ENCODE data around the gene ABCD3. TPM values are rescaled to one million over a fixed set of nuclear protein-coding genes. Genes with fewer than 3 reads are reported as not detected.
A peak's percentile ranks its signal among the peaks of the same experiment; 100 is the strongest.

The ABCD3 gene
- total and polyA plus RNA-seq, 2 of the 13 experiments (the other 11 are each of a cell fraction or from before 2014, with no cell fraction given), result 27.5 to 166 TPM

GRCh38 chr1:94417978-94418663 is at the start of gene ABCD3 (continued):
- peak; percentile 40 to 79; a peak in 3 of 4 replicates for TF ChIP-seq HMGXB4 (CRISPR knock-in tag; IDR thresholded peaks at IDR 0.05; ENCODE audit: borderline replicate concordance in 1 of 2, low read depth in 1 of 2)
- TF ChIP-seq ZNF703 (CRISPR knock-in tag; IDR thresholded peaks at IDR 0.05; ENCODE audit: borderline replicate concordance), result no peak
- TF ChIP-seq SIX1 (CRISPR knock-in tag; IDR thresholded peaks at IDR 0.05; ENCODE audit: borderline replicate concordance), result peak; percentile 17; the same call in 1 of the 2 replicates
- no peak; the same call in 1 of the 2 replicates for TF ChIP-seq ZNF225 (CRISPR knock-in tag; IDR thresholded peaks at IDR 0.05)
- TF ChIP-seq HNF4A (CRISPR knock-in tag; IDR thresholded peaks at IDR 0.05), result peak; percentile 85
- TF ChIP-seq ZNF713 (CRISPR knock-in tag; IDR thresholded peaks at IDR 0.05), result no peak
- TF ChIP-seq ZBTB21 (CRISPR knock-in tag; IDR thresholded peaks at IDR 0.05), result no peak
- TF ChIP-seq ZKSCAN1 (IDR thresholded peaks at IDR 0.05; ENCODE audit: low read length), result no peak
- TF ChIP-seq ZNF318 (CRISPR knock-in tag; IDR thresholded peaks at IDR 0.05), result 0 out of 2 replicates have a peak, but pooled peaks have one; percentile 78
- no peak for TF ChIP-seq ZNF562 (CRISPR knock-in tag; IDR thresholded peaks at IDR 0.05; ENCODE audit: borderline replicate concordance)
- peak; percentile 85; the same call in 1 of the 2 replicates for TF ChIP-seq SIN3A (IDR thresholded peaks at IDR 0.05; ENCODE audit: borderline replicate concordance, low read depth, low read length)
- 0 out of 2 replicates have a peak, but pooled peaks have one; percentile 23 for TF ChIP-seq ARID2 (CRISPR knock-in tag; IDR thresholded peaks at IDR 0.05; ENCODE audit: borderline replicate concordance)
- peak; percentile 80; the same call in 1 of the 2 replicates for TF ChIP-seq ZMAT3 (CRISPR knock-in tag; conservative IDR thresholded peaks at IDR 0.05)
- TF ChIP-seq ZNF451 (CRISPR knock-in tag; IDR thresholded peaks at IDR 0.05), result peak; percentile 94
- TF ChIP-seq ZSCAN22 (CRISPR knock-in tag; IDR thresholded peaks at IDR 0.05), result no peak; the same call in 1 of the 2 replicates
- peak; percentile 92 for TF ChIP-seq GATAD2A (CRISPR knock-in tag; IDR thresholded peaks at IDR 0.05)
- TF ChIP-seq TFE3 (CRISPR knock-in tag; IDR thresholded peaks at IDR 0.05), result no peak

All from HepG2 (cell line).